ENCODE measurements around the gene NPLOC4.

- TF ChIP-seq CTCF (IDR thresholded peaks at IDR 0.05), result no peak
- peak in 2 of 3 donors; percentile 4 to 24 for TF ChIP-seq POLR2A (IDR thresholded peaks at IDR 0.05)
These were observed 118.1 kb downstream of the NPLOC4 start for GRCh38 chr17:81518785-81519283.

All from body of pancreas (tissue), 4 donors.